Kidney tubule cell (primary cell): Measurements from ENCODE around the gene ADM5.
"Not testable (repeated sequence)": the region's sequence is repeated elsewhere in the genome, so short reads cannot be mapped to it uniquely, and the experiment has no call there.

Experiments
- DNase-seq: peaks from one replicate; pipeline ENCODE4 v3.0.0-alpha.2; 2018; ENCODE audit warnings: low spot score

Gene ADM5

DNA sequence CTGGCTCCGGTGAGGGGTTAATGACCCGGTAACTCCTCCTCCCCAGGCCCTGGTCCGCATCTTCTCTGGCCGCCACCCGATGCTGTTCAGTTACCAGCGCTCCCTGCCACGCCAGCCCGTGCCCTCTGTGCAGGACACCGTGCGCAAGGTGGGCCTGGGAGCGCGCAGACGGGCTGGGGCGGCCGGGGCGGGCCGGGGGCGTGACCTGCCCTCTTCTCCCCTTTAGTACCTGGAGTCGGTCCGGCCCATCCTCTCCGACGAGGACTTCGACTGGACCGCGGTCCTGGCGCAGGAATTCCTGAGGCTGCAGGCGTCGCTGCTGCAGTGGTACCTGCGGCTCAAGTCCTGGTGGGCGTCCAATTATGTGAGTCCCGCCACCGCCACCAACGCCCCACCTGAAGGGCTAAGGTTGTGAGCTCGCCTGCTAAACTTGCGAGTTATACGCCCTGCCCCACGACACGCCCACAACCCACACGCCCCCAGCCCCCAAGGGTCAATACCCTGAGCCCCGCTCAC is 11.9 kb downstream of the ADM5 start:
- no peak for DNase-seq

DNA sequence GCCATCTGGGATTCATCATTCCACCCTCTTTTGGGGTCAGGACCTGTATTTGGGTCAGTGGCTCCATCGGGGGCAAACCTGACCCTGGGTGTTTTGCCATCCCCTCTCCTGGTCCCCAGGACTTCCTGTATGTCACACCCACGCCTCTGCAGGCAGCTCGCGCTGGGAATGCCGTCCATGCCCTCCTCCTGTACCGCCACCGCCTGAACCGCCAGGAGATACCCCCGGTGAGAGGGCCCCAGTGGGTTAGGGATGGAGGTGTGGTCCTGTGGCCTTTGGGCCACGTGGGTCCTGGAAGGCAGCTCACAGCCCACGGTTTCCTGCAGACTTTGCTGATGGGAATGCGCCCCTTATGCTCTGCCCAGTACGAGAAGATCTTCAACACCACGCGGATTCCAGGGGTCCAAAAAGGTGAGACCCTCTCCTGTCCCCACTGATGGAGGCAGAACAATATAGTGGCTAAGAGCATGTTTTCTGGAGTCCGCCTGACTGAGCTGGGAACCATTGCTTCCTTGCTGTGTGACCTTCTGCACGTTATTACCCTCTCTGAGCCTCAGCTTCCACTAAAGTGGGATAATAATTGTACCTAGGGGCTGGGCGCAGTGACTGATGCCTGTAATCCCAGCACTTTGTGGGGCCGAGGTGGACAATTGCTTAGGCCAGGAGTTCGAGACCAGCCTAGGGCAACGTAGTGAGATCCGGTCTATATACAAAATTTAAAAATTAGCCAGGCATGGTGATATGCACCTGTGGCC is 15.7 kb downstream of the ADM5 start:
- no peak for DNase-seq

DNA sequence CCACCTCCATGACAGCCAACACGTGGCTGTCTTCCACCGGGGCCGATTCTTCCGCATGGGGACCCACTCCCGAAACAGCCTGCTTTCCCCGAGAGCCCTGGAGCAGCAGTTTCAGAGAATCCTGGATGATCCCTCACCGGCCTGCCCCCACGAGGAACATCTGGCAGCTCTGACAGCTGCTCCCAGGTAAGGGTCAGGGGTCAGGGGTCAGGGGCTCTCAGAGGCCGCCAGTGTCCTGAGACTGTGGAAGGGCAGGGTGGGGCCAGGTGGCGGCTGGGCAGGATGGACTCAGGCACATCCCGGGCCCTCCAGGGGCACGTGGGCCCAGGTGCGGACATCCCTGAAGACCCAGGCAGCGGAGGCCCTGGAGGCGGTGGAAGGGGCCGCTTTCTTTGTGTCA is 16.5 kb downstream of the ADM5 start:
- no peak for DNase-seq

DNA sequence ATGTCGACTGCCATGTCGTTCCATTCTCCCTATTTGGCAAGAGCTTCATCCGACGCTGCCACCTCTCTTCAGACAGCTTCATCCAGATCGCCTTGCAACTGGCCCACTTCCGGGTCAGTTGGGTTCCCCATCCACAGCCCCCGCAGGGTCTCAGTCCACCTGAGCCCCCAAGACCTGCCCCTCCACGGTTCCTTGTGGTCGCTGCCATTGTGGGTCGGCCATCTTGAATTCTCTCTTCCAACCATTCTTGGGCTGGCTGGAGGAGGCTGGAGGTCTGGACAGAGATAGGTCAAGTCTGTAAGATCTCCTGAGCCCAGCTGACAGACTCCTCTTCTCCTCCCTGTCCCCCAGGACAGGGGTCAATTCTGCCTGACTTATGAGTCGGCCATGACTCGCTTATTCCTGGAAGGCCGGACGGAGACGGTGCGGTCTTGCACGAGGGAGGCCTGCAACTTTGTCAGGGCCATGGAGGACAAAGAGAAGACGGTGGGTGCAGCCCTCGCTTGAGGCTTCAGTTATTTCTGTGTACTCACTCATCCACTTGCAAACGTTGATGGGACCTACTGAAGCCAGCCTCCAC is 21.1 kb downstream of the ADM5 start:
- DNase-seq = peak; percentile 67

DNA sequence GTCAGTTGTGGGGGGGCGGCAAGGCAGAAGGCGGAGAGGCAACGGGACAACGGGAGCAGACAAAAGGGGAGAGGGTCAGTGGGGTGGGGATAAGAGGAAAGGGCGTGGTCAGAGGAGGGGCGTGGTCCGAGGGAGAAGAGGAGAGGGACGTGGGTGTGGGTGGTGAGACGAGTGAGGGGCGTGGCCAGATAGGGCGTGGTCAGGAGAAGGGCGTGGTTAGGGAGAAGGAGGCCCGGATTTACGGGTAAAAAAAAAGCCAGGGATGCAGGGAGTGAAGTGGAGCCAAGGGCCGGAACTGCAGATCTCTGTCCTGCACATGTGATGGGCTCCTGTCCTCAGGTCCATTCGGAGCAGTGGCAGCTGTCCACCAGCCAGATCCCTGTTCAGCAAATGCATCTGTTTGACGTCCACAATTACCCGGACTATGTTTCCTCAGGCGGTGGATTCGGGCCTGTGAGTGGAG is 23.0 kb downstream of the ADM5 start:
- no peak for DNase-seq

DNA sequence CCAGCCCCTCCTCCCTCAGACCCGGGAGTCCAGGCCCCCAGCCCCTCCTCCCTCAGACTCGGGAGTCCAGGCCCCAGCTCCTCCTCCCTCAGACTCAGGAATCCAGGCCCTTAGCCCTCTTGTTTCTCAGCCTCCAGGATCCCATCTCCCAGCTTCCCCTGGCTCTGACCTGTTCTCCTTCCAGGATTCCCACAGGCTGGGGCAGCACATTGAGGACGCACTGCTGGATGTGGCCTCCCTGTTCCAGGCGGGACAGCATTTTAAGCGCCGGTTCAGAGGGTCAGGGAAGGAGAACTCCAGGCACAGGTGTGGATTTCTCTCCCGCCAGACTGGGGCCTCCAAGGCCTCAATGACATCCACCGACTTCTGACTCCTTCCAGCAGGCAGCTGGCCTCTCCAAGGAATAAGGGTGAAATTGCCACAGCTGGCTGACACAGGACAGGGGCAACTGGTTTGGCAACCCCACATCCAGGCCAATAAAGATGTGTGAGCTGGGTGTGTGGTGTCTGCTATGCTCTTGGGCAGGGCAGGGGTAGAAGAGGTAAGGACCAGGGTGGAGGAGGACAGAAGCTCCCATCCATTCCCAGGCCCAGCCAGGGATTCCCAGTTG is 23.9 kb downstream of the ADM5 start:
- DNase-seq = no peak

DNA sequence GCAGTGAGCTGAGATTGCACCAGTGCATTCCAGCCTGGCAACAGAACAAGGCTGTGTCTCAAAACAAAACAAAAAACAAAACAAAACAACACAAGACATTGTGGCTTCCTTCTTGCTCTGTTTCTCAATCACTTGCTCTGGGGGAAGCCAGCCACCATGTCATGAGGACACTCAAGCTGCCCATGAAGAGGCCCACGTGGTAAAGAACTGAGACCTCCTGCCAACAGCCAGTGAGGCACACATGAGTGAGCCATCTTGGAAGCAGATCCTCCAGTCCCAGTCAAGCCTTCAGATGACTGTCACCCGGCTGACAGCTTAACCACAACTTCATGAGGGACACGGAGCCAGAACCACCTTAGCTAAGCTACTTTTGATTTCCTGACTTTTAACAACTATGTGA is 26.8 kb downstream of the ADM5 start:
- DNase-seq = no peak

DNA sequence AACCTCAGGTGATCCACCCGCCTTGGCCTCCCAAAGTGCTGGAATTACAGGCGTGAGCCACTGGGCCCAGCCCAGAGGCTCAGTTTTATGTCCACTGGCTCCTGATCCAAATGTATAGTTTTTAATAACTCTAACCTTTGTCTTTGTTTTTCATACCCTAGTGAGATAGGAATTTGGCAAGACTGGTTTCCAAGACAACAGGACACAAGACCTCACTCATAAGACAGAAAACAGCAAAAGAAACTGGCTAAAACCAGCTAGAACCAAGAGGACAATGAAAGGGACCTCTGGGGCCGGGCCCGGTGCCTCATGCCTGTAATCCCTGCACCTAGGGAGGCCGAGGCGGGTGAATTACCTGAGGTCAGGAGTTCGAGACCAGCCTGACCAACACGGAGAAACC is 29.1 kb downstream of the ADM5 start:
- DNase-seq = no peak

DNA sequence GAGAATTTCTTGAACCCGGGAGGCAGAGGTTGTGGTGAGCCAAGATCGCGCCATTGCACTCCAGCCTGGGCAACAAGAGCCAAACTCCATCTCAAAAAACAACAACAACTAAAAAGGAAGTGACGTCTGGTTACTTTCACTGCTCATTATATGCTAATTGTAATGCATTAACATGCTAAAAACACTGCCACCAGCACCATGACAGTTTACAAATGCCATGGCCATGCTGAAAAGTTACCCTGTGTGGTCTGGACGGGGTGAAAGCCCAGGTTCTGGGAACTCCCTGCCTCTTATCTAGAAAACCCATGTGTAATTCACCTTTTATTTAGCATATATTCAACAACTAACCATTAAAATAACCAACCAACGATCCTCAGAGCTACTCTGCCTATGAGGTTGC is 29.6 kb downstream of the ADM5 start:
- no peak for DNase-seq

DNA sequence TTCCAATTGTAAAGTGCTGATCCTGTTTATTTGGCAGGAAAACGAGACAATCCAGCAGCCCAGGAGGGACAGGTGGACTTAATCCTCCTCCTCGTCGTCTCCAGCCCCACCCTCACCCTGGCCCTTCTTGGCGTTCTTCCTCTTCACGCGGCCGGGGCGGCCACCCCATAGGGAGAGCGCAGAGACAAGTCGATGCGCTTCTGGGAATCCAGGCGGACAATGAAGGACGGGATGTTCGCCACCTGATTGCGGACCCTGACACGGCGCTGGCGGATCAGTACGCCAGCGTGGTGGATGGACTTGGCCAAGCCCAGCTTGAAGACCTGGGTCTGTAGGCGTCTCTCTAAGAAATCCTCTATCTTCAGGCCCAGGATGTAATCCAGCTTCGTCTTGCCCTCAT is 30.0 kb downstream of the ADM5 start:
- not testable (repeated sequence) for DNase-seq

DNA sequence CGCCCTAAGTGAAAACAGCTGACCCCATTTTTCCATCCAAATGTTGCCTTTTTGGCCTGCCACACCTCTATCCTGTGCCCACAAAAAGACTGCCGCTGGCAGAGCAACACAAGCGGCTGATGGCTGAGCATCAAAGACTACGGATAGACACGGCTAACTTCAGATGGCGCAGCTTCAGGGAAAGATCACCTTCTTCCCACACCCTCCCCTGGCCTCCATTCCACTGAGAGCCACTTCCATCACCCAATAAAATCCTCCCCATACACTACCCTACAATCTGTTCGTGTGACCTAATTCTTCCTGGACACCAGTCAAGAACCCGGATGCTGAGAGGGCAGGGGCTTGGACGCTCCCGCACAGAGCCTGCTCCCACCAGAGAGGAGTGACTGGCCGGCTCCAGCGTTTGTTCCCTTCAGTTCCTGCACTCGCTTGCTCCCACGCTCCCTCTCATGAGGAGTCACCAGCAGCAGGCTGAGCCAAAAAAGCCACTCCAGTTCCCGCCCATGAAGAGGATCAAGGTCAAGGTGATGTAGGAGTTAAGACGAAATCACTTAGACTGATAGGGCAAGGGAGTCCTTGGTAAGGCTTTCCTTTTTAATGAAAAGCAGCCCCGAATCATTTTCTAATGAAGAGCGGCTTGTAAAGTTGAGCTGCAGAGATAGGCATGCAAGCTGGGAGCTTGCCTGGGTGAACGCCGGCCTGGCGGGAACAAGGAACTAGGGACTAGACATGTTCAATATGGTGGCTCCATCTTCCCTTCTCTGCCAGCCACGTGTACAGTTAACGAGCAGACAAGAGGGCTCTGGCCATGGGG is 38.0 kb downstream of the ADM5 start:
- no peak for DNase-seq

DNA sequence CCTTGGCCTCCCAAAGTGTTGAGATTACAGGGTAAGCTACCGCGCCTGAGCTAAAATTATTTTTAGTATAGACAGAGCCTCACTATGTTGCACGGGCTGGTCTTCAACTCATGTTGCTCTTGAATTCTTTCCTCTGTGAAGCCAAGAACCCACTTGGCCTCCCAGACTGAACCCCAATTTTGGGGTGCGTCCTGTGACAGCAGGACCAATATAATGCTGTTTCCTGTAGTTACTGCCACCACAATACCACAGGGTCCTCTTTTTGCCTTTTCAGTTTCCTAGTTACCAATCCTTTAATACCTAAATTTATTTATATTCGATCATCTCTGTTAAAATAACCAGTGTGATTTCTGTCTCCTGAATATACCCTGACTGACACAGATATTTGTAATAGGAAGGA is 40.8 kb downstream of the ADM5 start:
- DNase-seq = no peak

DNA sequence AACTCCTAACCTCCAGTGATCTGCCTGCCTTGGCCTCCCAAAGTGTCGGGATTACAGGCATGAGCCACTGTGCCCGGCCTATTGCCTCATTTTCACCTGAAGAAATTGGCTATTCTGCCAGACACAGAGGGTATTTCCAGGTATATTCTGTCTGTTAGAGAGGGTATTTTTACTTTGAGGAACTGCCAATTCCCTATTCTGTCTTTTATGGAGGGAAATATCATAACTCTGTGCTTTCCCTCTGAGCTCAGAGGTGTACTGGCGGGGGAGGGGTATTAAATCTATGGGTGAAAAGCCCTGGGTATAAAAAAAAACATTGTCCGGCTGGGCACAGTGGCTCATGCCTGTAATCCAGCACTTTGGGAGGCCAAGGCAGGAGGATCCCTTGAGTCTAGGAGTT is 48.9 kb downstream of the ADM5 start:
- DNase-seq = no peak

DNA sequence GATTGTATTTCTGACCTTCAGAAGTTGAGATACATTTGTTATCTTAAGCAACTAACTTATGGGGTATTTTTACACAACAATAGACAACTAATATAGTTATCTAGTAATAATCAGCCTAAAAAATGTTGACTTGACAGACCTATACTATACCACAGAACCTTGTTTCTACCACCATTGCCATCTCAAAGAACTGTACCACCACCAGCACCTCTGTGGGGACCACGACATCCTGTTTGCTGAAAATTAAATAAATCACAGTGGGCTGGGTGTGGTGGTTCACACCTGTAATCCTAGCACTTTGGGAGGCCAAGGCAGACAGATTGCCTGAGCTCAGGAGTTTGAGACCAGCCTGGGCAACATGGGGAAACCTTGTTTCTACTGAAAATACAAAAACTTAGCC is 49.7 kb downstream of the ADM5 start:
- DNase-seq = no peak

DNA sequence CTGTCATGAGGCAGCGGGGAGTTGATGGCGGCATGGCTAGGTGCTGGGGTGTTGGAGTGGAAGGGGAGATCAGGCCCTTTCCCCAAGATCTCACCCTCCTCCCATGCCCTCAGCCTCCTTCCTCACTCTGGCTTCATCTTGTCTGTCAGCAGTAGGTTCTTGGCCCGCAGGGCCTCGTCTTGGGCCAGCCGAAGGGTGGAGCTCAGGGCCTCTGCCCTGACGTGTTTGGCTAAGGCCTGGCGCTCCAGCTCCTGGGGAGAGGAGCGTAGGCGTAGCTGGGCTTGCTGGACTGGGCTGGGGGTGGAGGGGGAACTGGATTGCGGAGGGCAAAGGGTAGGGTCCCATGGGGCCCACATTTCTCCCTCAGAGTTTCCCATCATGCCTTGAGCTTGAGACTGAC is 50.5 kb downstream of the ADM5 start:
- no peak for DNase-seq
